GM19099 (cell line): ENCODE data around the gene SEC61G.

Experiments
- POLR2A ChIP-seq: IDR thresholded peaks from 3 replicates; pipeline ENCODE4 v1.6.1; 2011; ENCODE audit warnings: low read depth; ENCODE audit not compliant: insufficient read length; ENCODE audit errors: extremely low read depth

Gene SEC61G

GRCh38 chr7:54758702-54759592 lies at the start of gene SEC61G:
TSS of gene SEC61G (minus strand) at chr7:54759211. CDS start at chr7:54757588, 1,623 bp downstream.
- peak; percentile 96 for TF ChIP-seq POLR2A

DNA sequence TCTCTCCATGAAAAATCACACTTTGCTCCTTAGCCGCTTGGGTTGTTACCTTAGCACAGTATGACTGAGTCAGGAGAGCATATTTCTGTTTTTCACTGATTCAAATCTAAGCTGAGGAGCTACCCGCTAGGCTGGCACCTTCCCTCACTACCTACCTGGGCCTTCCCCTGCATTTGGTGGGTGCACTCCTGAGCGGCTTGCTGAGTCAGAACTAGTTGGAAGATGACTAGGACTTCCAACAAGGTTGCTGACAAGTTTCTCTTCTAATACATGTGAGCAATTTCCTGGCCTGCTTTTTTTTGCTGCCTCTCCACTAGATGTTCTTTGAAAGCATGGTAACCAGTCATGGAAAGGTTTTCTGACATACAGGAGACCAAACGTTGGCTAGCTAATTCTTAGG lies 43.8 kb upstream of the SEC61G start:
- TF ChIP-seq POLR2A = no peak

- no peak for TF ChIP-seq POLR2A
These were observed 43.1 kb upstream of the SEC61G start for GRCh38 chr7:54802114-54802513.

DNA sequence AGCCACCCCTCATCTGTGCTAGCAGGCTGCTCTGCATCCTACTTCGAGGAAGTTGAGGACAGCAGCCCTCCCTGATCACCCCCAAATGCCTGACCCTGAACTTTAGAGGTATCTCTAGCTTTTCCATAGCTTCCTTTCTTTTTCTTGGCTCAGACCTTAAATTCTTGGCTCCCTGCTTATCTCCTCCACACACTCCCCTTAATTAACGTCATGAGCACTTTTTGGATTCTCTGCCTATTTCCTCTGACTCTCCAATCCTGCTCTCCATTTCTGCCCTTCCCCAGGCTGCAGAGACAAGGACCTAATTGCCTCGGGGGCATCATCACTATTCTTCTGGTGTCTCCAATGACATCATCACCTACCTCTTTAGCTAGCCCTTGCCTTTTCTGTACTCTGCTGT lies 40.8 kb upstream of the SEC61G start:
- TF ChIP-seq POLR2A = no peak

DNA sequence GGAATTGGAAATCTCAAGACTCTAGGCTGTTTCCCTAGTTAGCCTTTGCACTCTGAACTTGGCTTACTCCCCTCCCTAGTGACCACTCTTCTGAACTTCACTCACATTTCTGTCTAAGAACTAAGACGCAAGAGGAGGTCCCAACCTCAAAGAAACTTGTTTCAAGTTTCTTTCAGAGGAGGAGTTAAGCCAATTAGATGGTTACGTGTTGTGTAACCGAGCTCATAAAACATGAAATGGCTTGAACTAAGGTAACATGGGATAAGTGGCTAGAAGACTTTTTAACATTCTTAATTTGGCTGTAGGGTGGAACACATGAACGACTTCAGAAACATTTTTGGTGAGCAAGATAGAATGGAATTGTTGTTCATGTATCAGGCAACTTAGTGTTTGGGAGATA lies 39.5 kb upstream of the SEC61G start:
- TF ChIP-seq POLR2A = no peak

DNA sequence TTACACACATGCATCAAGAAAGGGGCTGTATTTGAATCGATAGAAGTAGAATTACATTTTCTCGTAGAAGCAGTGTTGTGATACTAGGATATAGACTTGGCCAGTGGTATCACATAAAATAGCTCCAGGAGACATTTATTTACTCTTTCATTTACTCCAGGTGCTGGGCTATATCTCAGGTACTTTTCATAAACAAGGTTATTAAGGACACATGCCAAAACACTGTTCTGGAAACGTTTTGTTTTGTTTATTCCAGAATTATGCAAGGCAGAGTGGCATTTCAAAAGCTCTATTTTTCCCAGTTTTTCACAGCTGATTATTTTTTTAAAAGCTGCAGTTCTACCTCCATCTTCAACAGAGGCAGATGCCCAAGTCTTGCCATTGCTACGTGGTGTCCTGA lies 37.8 kb upstream of the SEC61G start:
- TF ChIP-seq POLR2A = no peak

DNA sequence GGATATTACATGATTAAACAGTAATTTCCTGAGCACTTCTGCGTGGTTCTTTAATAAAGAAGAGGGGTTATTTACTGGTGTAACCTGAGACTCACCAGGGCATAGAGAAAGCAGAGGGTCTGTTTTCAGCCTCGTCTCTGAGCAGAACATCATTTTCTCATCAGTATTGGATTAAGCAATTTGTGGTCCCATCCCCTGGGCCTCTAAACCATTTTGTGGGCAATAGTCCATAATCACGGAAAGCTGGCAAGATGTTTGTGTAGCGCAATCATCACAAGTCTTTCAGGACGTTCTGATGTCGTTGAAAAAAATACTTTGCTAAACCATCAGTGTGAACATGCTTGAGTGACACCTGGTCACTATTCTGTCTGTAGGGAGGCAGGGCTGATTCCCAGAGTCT lies 37.1 kb upstream of the SEC61G start:
- TF ChIP-seq POLR2A = no peak

DNA sequence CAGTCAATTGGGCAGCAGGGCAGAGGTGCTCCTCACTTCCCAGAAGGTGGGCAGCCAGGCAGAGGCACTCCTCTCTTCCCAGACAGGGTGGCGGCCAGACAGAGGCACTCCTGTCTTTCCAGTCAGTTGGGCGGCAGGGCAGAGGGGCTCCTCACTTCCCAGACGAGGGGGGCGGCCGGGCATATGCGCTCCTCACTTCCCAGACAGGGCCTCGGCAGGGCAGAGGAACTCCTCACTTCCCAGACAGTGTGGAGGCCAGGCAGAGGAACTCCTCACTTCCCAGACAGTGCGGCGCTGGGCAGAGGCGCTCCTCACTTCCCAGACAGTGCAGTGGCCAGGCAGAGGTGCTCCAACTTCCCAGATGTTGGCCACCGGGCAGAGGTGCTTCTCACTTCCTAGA lies 33.4 kb upstream of the SEC61G start:
- TF ChIP-seq POLR2A = no peak

GRCh38 chr7:54788664-54789063 lies 29.7 kb upstream of the SEC61G start:
- TF ChIP-seq POLR2A = no peak

GRCh38 chr7:54785261-54785660 lies 26.2 kb upstream of the SEC61G start:
- no peak for TF ChIP-seq POLR2A

DNA sequence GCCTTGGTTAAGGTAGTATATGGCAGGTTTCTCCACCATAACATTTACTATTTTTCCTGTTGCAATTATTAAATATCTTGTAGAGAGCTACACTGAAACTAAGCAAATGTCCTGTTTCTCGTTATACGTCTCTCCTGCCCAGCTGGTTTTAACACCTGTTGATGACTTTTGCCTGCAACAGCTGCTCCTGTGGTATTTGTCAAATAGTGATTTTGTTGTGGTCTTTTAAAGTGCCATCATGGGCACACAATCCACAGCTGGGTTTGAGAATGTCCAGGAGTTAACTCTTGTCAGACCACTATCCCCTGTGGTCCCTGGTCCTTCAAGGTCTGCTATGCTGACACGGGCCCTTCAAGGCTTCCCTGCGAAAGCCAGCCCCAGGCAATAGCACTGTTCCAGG lies 24.9 kb upstream of the SEC61G start:
- TF ChIP-seq POLR2A = no peak

GRCh38 chr7:54782829-54783228 lies 23.8 kb upstream of the SEC61G start:
- no peak for TF ChIP-seq POLR2A

GRCh38 chr7:54782314-54782713 lies 23.3 kb upstream of the SEC61G start:
- TF ChIP-seq POLR2A = no peak

GRCh38 chr7:54781134-54781920 lies 22.3 kb upstream of the SEC61G start:
- TF ChIP-seq POLR2A = no peak

- no peak for TF ChIP-seq POLR2A
These were observed 21.5 kb upstream of the SEC61G start for GRCh38 chr7:54780490-54780889.

DNA sequence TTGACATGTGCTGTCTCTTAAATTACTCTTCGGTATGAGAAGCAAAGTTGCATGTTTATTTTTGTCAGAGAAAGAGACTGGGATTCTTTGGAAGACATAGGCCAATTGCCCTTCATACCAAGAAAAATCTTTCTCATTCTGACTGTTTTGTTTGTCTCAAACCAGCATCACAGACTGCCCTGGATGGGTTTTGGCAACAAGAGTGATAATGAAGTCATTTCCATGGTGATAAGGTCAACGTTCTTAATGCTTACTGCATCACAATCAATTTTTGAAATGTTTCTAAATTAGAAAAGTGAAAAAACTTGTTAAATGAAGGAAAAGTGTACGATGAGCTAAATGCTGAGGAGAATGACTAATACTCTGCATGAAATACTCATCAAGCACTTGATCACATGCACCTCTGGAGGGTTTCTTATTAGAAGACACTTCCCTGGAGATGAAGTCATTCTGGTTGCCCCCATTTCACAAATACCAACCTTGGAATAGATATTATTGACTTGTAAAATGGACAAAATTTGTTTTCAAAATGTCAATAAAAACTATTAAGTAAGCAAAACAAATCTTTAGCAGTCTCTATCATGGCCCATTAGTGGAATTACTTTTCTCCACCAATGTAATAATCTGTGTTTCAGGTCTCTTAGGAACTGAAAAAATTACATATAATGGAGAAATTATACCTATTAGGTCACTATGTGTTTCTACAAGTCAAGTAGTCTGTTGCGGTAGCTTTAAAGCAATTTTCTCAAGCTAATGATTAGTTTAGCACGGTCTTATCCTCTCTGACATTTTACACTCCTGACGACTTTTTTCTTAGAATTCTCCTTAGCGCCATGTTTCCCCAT lies 19.9 kb upstream of the SEC61G start:
- no peak for TF ChIP-seq POLR2A

DNA sequence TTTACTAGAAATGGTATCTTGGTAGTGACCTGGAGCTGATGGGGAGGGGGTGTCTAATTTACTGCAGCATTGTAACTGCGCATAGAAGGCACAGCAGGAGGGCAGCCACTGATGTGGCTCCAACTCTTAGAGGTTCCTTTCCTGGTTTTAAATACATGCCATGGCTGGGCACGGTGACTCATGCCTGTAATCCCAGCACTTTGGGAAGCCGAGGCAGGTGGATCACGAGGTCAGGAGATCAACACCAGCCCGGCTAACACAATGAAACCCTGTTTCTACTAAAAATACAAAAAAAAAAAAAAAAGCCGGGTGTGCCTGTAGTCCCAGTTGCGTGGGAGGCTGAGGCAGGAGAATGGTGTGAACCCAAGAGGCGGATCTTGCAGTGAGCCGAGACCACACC lies 19.2 kb upstream of the SEC61G start:
- TF ChIP-seq POLR2A = no peak
